Astrocyte of the spinal cord (primary cell): ENCODE results near the gene KSR1.
A peak's percentile ranks its signal among the peaks of the same experiment; 100 is the strongest.

ENCODE experiments used
- DNase-seq: peaks from one replicate; pipeline ENCODE4 v3.0.0; 2011; ENCODE audit warnings: low read depth, low spot score
- H3K4me3 ChIP-seq: 2 replicates; pipeline ENCODE4 v1.5.1; 2011; ENCODE audit warnings: low read depth, mild to moderate bottlenecking, low read length, moderate library complexity
- in situ Hi-C: cut with HindIII; loops from 2 replicates; pipeline ENCODE4 v1.10.0; 2017; ENCODE audit warnings: low sequenced_read_pairs
- TF ChIP-seq, protein P1 (sequence below): IDR thresholded peaks from 2 replicates; pipeline ENCODE4 v1.5.1; 2012; ENCODE audit warnings: low read depth, mild to moderate bottlenecking, low read length, inconsistent platforms

Gene KSR1

DNA sequence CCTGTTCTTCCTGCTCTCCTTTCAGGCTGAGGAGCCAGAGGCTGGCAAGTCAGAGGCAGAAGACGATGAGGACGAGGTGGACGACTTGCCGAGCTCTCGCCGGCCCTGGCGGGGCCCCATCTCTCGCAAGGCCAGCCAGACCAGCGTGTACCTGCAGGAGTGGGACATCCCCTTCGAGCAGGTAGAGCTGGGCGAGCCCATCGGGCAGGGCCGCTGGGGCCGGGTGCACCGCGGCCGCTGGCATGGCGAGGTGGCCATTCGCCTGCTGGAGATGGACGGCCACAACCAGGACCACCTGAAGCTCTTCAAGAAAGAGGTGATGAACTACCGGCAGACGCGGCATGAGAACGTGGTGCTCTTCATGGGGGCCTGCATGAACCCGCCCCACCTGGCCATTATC lies 149.2 kb downstream of the KSR1 start:
- TF ChIP-seq, protein P1, sequence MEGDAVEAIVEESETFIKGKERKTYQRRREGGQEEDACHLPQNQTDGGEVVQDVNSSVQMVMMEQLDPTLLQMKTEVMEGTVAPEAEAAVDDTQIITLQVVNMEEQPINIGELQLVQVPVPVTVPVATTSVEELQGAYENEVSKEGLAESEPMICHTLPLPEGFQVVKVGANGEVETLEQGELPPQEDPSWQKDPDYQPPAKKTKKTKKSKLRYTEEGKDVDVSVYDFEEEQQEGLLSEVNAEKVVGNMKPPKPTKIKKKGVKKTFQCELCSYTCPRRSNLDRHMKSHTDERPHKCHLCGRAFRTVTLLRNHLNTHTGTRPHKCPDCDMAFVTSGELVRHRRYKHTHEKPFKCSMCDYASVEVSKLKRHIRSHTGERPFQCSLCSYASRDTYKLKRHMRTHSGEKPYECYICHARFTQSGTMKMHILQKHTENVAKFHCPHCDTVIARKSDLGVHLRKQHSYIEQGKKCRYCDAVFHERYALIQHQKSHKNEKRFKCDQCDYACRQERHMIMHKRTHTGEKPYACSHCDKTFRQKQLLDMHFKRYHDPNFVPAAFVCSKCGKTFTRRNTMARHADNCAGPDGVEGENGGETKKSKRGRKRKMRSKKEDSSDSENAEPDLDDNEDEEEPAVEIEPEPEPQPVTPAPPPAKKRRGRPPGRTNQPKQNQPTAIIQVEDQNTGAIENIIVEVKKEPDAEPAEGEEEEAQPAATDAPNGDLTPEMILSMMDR: no peak
- no peak overlapping the region for H3K4me3 ChIP-seq
- in situ Hi-C loops: no loop called here
- no peak for DNase-seq

DNA sequence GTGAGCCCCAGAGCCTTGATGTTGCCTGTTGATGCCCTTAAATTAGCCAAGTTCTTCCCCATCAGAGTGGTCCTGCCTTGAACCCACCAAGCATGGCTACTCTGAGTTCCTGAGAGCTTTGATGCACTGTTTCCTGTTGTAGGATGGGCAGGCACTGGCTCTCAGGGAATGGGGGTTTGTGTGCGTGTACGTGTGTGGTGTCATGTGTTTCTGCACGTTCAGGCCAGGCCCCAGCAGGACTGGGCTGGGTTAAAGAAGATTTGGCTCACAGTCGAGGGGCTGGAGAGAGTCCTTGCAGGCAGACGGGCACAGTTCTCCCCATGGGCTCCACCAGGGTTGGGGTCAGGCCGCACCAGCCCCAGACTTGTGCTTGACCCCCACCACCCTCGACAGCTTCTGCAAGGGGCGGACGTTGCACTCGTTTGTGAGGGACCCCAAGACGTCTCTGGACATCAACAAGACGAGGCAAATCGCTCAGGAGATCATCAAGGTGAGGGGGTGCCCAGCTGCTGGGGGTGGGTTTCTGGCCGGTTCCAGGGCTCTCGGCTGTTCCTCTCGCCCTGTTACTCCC lies 151.4 kb downstream of the KSR1 start:
- TF ChIP-seq, protein P1: no peak
- no peak overlapping the region for H3K4me3 ChIP-seq
- in situ Hi-C loops: no loop called here
- no peak for DNase-seq

DNA sequence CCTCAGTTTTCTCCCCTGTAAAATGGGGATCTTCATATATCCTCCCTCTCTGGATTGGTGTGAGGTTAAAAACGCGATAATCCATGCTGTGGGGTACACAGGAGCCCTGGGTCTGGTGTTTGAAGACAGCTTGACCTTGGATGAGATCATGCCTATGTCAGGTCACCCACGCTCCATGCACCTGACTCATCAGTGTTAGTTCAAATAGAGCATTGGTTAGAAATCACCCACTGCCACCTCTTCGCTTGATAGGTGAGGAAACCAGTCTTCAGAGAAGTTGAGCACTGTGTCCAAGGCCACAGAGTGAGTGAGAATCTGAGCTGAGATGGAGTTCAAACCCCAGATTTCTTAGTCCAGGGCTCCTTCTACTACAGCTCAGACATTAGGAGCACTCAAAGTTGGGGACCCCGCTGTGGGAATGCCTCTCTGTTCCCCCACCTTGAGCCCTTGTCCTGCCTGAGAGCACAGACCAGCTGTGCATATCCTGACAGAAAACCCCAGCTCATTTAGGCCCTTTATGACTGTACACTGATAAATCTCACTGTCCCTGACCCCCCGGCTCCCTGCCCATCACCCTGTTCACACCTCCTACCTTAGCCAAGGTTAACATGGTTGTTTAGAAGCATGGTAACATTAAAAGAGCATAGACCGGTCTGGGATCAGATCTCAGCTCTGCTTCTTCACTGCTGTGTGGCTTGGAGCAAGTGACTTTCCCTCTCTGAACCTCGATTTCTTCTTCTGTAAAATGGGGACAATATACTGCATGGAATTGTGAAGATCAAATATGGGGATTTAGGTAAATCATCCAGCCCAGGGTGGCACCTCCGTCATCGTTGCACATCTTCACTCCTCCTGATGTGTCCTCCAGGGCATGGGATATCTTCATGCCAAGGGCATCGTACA lies 152.3 kb downstream of the KSR1 start:
- H3K4me3 ChIP-seq: no peak overlapping the region
- in situ Hi-C loops: no loop called here
- no peak for DNase-seq
- TF ChIP-seq, protein P1: no peak

DNA sequence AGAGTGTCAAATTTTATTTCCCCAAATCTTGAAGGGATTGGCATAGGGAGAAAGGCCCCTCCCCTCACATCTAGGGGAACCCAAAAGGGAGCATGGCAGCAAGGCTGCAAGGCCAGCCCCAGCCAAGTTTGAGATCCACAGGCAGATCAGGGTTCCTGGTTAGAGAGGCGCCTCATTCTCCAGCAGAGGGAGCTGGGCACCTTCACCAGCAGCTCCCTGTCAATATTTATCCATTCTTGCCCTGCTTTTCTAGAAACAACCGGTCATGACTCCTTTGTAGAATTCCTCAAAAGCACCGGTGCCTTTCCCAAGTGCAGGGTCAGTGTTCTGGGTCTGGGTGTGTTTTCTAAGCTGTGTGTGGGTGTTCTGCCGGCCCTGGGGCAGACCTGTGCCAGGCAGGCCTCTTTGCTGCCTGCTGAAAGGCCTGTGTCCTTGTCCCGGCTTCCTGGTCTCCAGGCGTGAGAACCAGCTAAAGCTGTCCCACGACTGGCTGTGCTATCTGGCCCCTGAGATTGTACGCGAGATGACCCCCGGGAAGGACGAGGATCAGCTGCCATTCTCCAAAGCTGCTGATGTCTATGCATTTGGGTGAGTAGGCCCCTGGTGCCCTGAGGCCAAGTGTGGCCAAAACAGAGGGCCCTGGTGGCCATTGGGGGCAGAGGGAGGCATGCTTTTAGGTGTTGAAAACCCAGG lies 153.5 kb downstream of the KSR1 start:
- in situ Hi-C loops: no loop called here

DNA sequence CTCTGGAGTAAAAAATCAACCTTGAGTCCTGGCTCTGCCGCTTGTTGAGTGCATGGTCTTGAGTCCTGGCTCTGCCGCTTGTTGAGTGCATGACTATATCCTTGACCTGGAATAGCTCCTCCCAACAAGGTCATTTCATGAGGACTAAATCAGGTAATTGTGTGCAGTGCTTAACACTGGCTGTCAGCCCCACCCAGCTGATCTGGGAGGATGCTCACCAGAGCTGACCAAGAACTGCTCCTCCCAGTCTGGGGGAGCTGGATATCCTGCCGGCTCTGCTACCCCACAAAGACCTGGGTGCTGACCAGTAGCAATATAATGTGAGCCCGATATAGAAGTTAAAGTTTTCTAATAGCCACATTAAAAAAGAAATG lies 154.0 kb downstream of the KSR1 start:
- in situ Hi-C loops: no loop called here
- TF ChIP-seq, protein P1: no peak

More for the DNA sequence above, 153.5 kb downstream of the KSR1 start:
- H3K4me3 ChIP-seq: no peak overlapping the region
- TF ChIP-seq, protein P1: peak; percentile 64
- peak; percentile 23 for DNase-seq

DNA sequence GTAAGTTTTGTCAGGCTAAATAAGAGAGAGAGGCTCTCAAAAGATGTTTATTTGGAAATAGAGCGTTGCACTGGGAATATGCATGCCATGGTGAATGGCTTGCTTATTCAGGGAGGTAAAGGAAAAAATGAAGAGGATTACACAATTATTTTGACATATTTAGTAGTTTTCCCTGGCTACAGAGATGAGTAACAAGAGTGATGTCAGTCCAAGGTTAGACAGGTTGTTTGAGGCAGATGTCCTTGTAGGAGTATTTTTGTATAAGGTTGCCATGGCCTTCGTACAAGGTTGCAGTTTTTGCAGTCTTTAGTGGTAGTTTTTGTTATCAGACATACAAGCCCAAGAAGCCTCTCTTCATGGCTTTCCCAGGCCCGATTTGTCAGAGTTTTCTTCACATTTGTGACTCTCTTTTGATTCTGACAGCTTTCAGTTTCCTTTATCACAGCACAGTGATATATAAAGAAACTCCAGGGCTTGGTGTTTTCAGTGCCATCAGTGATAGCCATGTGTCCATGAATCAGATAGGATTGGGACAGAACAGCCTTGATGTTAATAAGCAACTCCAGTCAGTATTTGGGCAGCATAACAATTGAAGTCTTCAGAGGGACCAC lies 156.0 kb downstream of the KSR1 start:
- no peak for DNase-seq

More for the DNA sequence above, 154.0 kb downstream of the KSR1 start:
- no peak overlapping the region for H3K4me3 ChIP-seq
- no peak for DNase-seq

More for the DNA sequence above, 156.0 kb downstream of the KSR1 start:
- in situ Hi-C loops: no loop called here
- H3K4me3 ChIP-seq: no peak overlapping the region
- TF ChIP-seq, protein P1: no peak
